H1 (cell line): Measurements from ENCODE around the gene PLCB1. TPM values are rescaled to one million over a fixed set of nuclear protein-coding genes. Genes with fewer than 3 reads are reported as not detected.

ENCODE experiments used
- CTCF ChIA-PET: fragments of 300-600 bp; sonication (Branson Sonifier 250); formaldehyde crosslinking; loops from one replicate; lab custom pipeline; 2021; ENCODE audit not compliant: partially characterized antibody; lab: Charles Lee
- POLR2A ChIA-PET: fragments of 300-600 bp; sonication (Branson Sonifier 250); formaldehyde crosslinking; loops from one replicate; lab custom pipeline; 2021; ENCODE audit warnings: inconsistent platforms; ENCODE audit not compliant: partially characterized antibody; lab: Charles Lee
- DNase-seq, 2 experiments: peaks; one replicate each; pipeline versions ENCODE4 v3.0.0 to v3.0.0-alpha.2; 2010 to 2022; ENCODE audit warnings: low spot score in 2 of 2, low read depth in 1 of 2, mixed read lengths in 1 of 2
- FAIRE-seq: peaks from 2 replicates; lab custom pipeline; 2011; peaks lifted over from hg19 to GRCh38; lab: Jason Lieb, UNC
- H2AFZ ChIP-seq: 2 replicates; pipeline ENCODE4 v1.8.1; 2012; ENCODE audit warnings: low read length, inconsistent platforms
- H2AK5ac ChIP-seq: 2 replicates; pipeline ENCODE4 v1.6.1; 2013; ENCODE audit warnings: low read depth, low read length
- H2BK120ac ChIP-seq: replicated peaks from 2 replicates; pipeline ENCODE3; 2013; ENCODE audit warnings: low read depth, low read length, inconsistent platforms
- H2BK12ac ChIP-seq: 2 replicates; pipeline ENCODE4 v1.6.1; 2013; ENCODE audit warnings: low read depth, low read length
- H2BK15ac ChIP-seq: 2 replicates; pipeline ENCODE4 v1.6.1; 2013; ENCODE audit warnings: low read length
- H2BK20ac ChIP-seq: 2 replicates; pipeline ENCODE4 v1.6.1; 2013; ENCODE audit warnings: low read length
- H2BK5ac ChIP-seq: 2 replicates; pipeline ENCODE4 v1.6.1; 2013; ENCODE audit warnings: low read depth, low read length
- H3K14ac ChIP-seq: 2 replicates; pipeline ENCODE4 v1.6.1; 2013; ENCODE audit warnings: inconsistent platforms; ENCODE audit not compliant: insufficient read length
- H3K18ac ChIP-seq: 2 replicates; pipeline ENCODE4 v1.6.1; 2013; ENCODE audit warnings: low read length; ENCODE audit errors: extremely low read depth
- H3K23ac ChIP-seq: 2 replicates; pipeline ENCODE4 v1.6.1; 2013; ENCODE audit warnings: inconsistent platforms; ENCODE audit not compliant: insufficient read length
- H3K23me2 ChIP-seq: 2 replicates; pipeline ENCODE4 v1.6.1; 2013; ENCODE audit warnings: low read depth, low read length
- H3K27ac ChIP-seq: 2 replicates; pipeline ENCODE4 v1.6.1; 2011; ENCODE audit warnings: low read depth, low read length, inconsistent platforms
- H3K27me3 ChIP-seq, 4 experiments: replicated peaks in 1 of 4; 1 replicate in 1 of 4; 2 replicates in 3 of 4; pipeline versions ENCODE4 v1.6.1 to v1.8.1; 2011 to 2013; ENCODE audit warnings: low read length in 3 of 4, mild to moderate bottlenecking in 3 of 4, inconsistent platforms in 2 of 4, mixed read lengths in 2 of 4, moderate library complexity in 1 of 4; ENCODE audit not compliant: control insufficient read depth in 3 of 4, insufficient read depth in 3 of 4; ENCODE audit errors: extremely low read depth in 1 of 4
- H3K36me3 ChIP-seq, 4 experiments: 2 replicates each; pipeline versions ENCODE4 v1.6.1 to v1.8.1; 2011 to 2013; ENCODE audit warnings: mild to moderate bottlenecking in 4 of 4, low read length in 3 of 4, moderate library complexity in 2 of 4, control low read depth in 1 of 4, inconsistent platforms in 1 of 4; ENCODE audit not compliant: insufficient read depth in 4 of 4, control insufficient read depth in 2 of 4
- H3K4ac ChIP-seq: replicated peaks from 2 replicates; pipeline ENCODE3; 2013; ENCODE audit warnings: low read length, low read depth, mixed read lengths, inconsistent platforms; ENCODE audit not compliant: insufficient read length
- H3K4me1 ChIP-seq, 4 experiments: replicated peaks in 1 of 4; 1 replicate in 1 of 4; 2 replicates in 3 of 4; pipeline versions ENCODE4 v1.6.1 to v1.8.1; 2011 to 2013; ENCODE audit warnings: low read length in 3 of 4, inconsistent platforms in 2 of 4, mixed read lengths in 1 of 4; ENCODE audit not compliant: insufficient read depth in 4 of 4, control insufficient read depth in 3 of 4
- H3K4me2 ChIP-seq, 2 experiments: 2 replicates each; pipeline versions ENCODE4 v1.6.1 to v1.8.1; 2011 to 2013; ENCODE audit warnings: low read depth in 2 of 2, low read length in 2 of 2, control low read depth in 1 of 2, inconsistent platforms in 1 of 2, mild to moderate bottlenecking in 1 of 2; ENCODE audit not compliant: insufficient read depth in 1 of 2
- H3K4me3 ChIP-seq, 4 experiments: fragments of 200-600, 300-600 bp in 1 of 4; sonication (generic), shearing (Covaris generic), sonication (Bioruptor Twin) in 1 of 4; 2 replicates each; pipeline versions ENCODE4 v1.5.1 to v1.8.1; 2011 to 2016; ENCODE audit warnings: low read length in 4 of 4, low read depth in 3 of 4, control low read depth in 2 of 4, inconsistent platforms in 2 of 4, mild to moderate bottlenecking in 2 of 4, mixed read lengths in 1 of 4, moderate library complexity in 1 of 4; ENCODE audit not compliant: insufficient read depth in 2 of 4; ENCODE audit errors: extremely low read depth in 1 of 4
- H3K56ac ChIP-seq: replicated peaks from 2 replicates; pipeline ENCODE3; 2013; ENCODE audit warnings: low read depth, mild to moderate bottlenecking, mixed read lengths, low read length, inconsistent platforms; ENCODE audit not compliant: insufficient read length
- H3K79me1 ChIP-seq: 2 replicates; pipeline ENCODE4 v1.6.1; 2013; ENCODE audit warnings: low read depth, low read length, control low read depth
- H3K79me2 ChIP-seq, 2 experiments: 2 replicates each; pipeline versions ENCODE4 v1.6.1 to v1.8.1; 2012 to 2013; ENCODE audit warnings: low read length in 2 of 2, mild to moderate bottlenecking in 2 of 2, inconsistent platforms in 1 of 2; ENCODE audit not compliant: insufficient read depth in 2 of 2, control insufficient read depth in 1 of 2
- H3K9ac ChIP-seq, 4 experiments: replicated peaks in 1 of 4; 1 replicate in 1 of 4; 2 replicates in 3 of 4; pipeline versions ENCODE4 v1.6.1 to v1.8.1; 2011 to 2013; ENCODE audit warnings: low read depth in 3 of 4, low read length in 3 of 4, control low read depth in 2 of 4, mild to moderate bottlenecking in 2 of 4, moderate library complexity in 2 of 4, inconsistent platforms in 1 of 4; ENCODE audit errors: extremely low read depth in 1 of 4
- H3K9me3 ChIP-seq, 2 experiments: 2 replicates each; pipeline versions ENCODE4 v1.6.1 to v1.8.1; 2012 to 2013; ENCODE audit warnings: mild to moderate bottlenecking in 2 of 2, moderate library complexity in 2 of 2, control low read depth in 1 of 2, inconsistent platforms in 1 of 2, low read depth in 1 of 2, low read length in 1 of 2, mixed read lengths in 1 of 2; ENCODE audit not compliant: insufficient read depth in 2 of 2
- H4K20me1 ChIP-seq, 2 experiments: replicated peaks in 1 of 2; 2 replicates each; pipeline versions ENCODE3 to v1.8.1; 2011 to 2013; ENCODE audit warnings: inconsistent platforms in 2 of 2, low read length in 2 of 2, mild to moderate bottlenecking in 1 of 2; ENCODE audit not compliant: insufficient read depth in 2 of 2, control insufficient read depth in 1 of 2
- H4K5ac ChIP-seq: 2 replicates; pipeline ENCODE4 v1.6.1; 2013; ENCODE audit warnings: low read length, low read depth, mixed read lengths, inconsistent platforms; ENCODE audit not compliant: insufficient read length
- H4K8ac ChIP-seq: 2 replicates; pipeline ENCODE4 v1.8.0; 2013; ENCODE audit warnings: mild to moderate bottlenecking, moderate library complexity, low read length, inconsistent platforms; ENCODE audit not compliant: insufficient read depth; ENCODE audit errors: extremely low read depth
- H4K91ac ChIP-seq: replicated peaks from 2 replicates; pipeline ENCODE3; 2013; ENCODE audit warnings: low read length, mixed read lengths, inconsistent platforms; ENCODE audit not compliant: insufficient read length
- CBX8 ChIP-seq: fragments of 300-800, 300-1000 bp; sonication (generic); IDR thresholded peaks from 2 replicates; pipeline ENCODE4 v1.7.1; 2016; ENCODE audit warnings: low read depth, low read length, borderline replicate concordance
- CHD2 ChIP-seq: IDR thresholded peaks from 2 replicates; pipeline ENCODE4 v1.6.1; 2012; ENCODE audit warnings: low read length, improper control_type of control experiment
- CTCF ChIP-seq, 3 experiments: IDR thresholded peaks; 1 replicate in 2 of 3; 2 replicates in 1 of 3; pipeline versions ENCODE4 v1.5.1 to v1.6.1; 2011; ENCODE audit warnings: low read length in 3 of 3, mild to moderate bottlenecking in 3 of 3, inconsistent platforms in 2 of 3, low read depth in 1 of 3, moderate library complexity in 1 of 3; ENCODE audit not compliant: insufficient read depth in 1 of 3; ENCODE audit errors: control extremely low read depth in 1 of 3
- EP300 ChIP-seq, 2 experiments: IDR thresholded peaks; 1 replicate in 1 of 2; 2 replicates in 1 of 2; pipeline ENCODE4 v1.6.1; 2011 to 2012; ENCODE audit warnings: low read depth in 2 of 2, low read length in 2 of 2, mild to moderate bottlenecking in 2 of 2, borderline replicate concordance in 1 of 2, inconsistent platforms in 1 of 2, moderate library complexity in 1 of 2
- GABPA ChIP-seq: IDR thresholded peaks from 2 replicates; pipeline ENCODE4 v1.6.1; 2011; ENCODE audit warnings: mild to moderate bottlenecking, low read length, moderate library complexity, borderline replicate concordance; ENCODE audit not compliant: insufficient read depth
- KDM5A ChIP-seq: fragments of 200-600 bp; IDR thresholded peaks from 2 replicates; pipeline ENCODE4 v1.7.1; 2012; ENCODE audit warnings: mild to moderate bottlenecking, low read length, inconsistent platforms, mixed read lengths
- RBBP5 ChIP-seq: IDR thresholded peaks from 2 replicates; pipeline ENCODE4 v1.7.1; 2012; ENCODE audit warnings: low read depth, mild to moderate bottlenecking, inconsistent platforms, low read length, moderate library complexity, borderline replicate concordance
- SIX5 ChIP-seq: IDR thresholded peaks from 2 replicates; pipeline ENCODE4 v1.6.1; 2011; ENCODE audit warnings: mild to moderate bottlenecking, low read depth, low read length
- SP1 ChIP-seq: IDR thresholded peaks from 2 replicates; pipeline ENCODE4 v1.6.1; 2011; ENCODE audit warnings: low read depth, low read length
- SP4 ChIP-seq: IDR thresholded peaks from 2 replicates; pipeline ENCODE4 v1.6.1; 2012; ENCODE audit warnings: low read length, inconsistent platforms
- TAF7 ChIP-seq: optimal IDR thresholded peaks from 2 replicates; pipeline ENCODE3; 2011; ENCODE audit warnings: low read depth, mild to moderate bottlenecking, inconsistent platforms, low read length, moderate library complexity, borderline replicate concordance
- WGBS, 2 experiments: shearing (Covaris generic) in 1 of 2; methylation state at CpG; one replicate each; pipeline versions ENCODE4 v1.1.6 to v1.1.7; 2013 to 2015; ENCODE audit warnings: low lambda C conversion rate in 2 of 2, mixed read lengths in 2 of 2, inconsistent platforms in 1 of 2, low coverage in 1 of 2, missing lambda C conversion rate in 1 of 2; ENCODE audit not compliant: insufficient replicate concordance in 2 of 2, insufficient coverage in 1 of 2, insufficient read length in 1 of 2; ENCODE audit errors: extremely low coverage in 1 of 2, missing lambda C conversion rate in 1 of 2; 5-methylcytosine and 5-hydroxymethylcytosine counted together
- polyA plus RNA-seq, 7 experiments: library from polyadenylated mRNA; depleted of rRNA in 3 of 7; stranded (reverse) in 5 of 7; unstranded in 2 of 7; fragments of >200 nt in 5 of 7; fragments of 200-250 nt in 2 of 7; gene quantifications; 1 replicate in 5 of 7; 2 replicates in 1 of 7; 4 replicates in 1 of 7; pipeline versions ENCODE4 v1.2.1 to v1.2.3, GENCODE V29; 2011 to 2013; ENCODE audit warnings: missing spikeins in 2 of 7, mixed read lengths in 2 of 7
- total RNA-seq: library from RNA; stranded (reverse); fragmentation: NEBNext Ultra II Directional; extraction: Animal tissue kit (Norgen Biotek cat#: 25700); gene quantifications from 2 replicates; pipeline ENCODE4 v1.2.1, GENCODE V29; 2021

PLCB1 gene
- total and polyA plus RNA-seq, 2 of the 8 experiments (the other 6 are each of a cell fraction or from before 2014, with no cell fraction given) = 2.6 to 9.1 TPM

GRCh38 chr20:8523684-8524083 lies 391.6 kb downstream of the PLCB1 start:
- Histone ChIP-seq H2BK12ac (no peak overlapping the region), H3K9ac (no peak overlapping the region), H3K79me2 (no peaks in the 10 kb centered on the region), H4K20me1 (no peaks in the 10 kb centered on the region), H2BK5ac (no peak overlapping the region), H2AK5ac (no peak overlapping the region), H3K9me3 (no peaks in the 10 kb centered on the region), H3K18ac (no peak overlapping the region), H3K4ac (no peak overlapping the region), H3K23ac (no peak overlapping the region), H3K56ac (no peak overlapping the region), H4K91ac (no peak overlapping the region), H2BK20ac (no peak overlapping the region), H4K5ac (no peak overlapping the region), H2BK120ac (no peak overlapping the region), H3K79me1 (no peaks in the 10 kb centered on the region), H3K27me3 (no peaks in the 10 kb centered on the region), H3K14ac (no peak overlapping the region), H3K36me3 (no peaks in the 10 kb centered on the region), H2BK15ac (no peak overlapping the region), H3K4me3 (no peak overlapping the region), H3K23me2 (no peaks in the 10 kb centered on the region), H3K27ac (no peak overlapping the region), H2AFZ (no peak overlapping the region), H3K4me2 (no peak overlapping the region), H4K8ac (no peak overlapping the region), H3K4me1 (peaks cover 0 to 10% (median 4%) of the 10 kb centered on the region in 4 experiments; a peak in 3 of 7 replicates)
- no peak for DNase-seq
- POLR2A ChIA-PET = no interaction called here
- CTCF ChIA-PET = interaction anchor here (0.7 to 1.5 kb wide), 3 partner anchors 8 to 77 kb away, joined by 3 to 4 read pairs (median 3); no protein-coding TSS in a partner anchor
- peak; percentile 52 for FAIRE-seq
- 72% methylated on average over 5 of the region's 5 CpGs; no CpG with 5 or more reads in 1 of the 2 experiments for WGBS, 2 experiments
- TF ChIP-seq SP4 (no peak), SP1 (no peak), SIX5 (no peak), RBBP5 (no peak), CHD2 (no peak), GABPA (no peak), KDM5A (no peak), CBX8 (no peak), CTCF (IDR thresholded peaks at IDR 0.05; ENCODE audit: control extremely low read depth in 1 of 3, insufficient read depth in 1 of 3, low read depth in 1 of 3, low read length in 3 of 3) (peak; percentile 31 to 53 (median 44)), TAF7 (no peak), EP300 (IDR thresholded peaks at IDR 0.05; ENCODE audit: borderline replicate concordance in 1 of 2, low read depth in 2 of 2, low read length in 2 of 2) (no peak)
